ENCODE measurements around the gene EPHB6.

Gene EPHB6

DNA sequence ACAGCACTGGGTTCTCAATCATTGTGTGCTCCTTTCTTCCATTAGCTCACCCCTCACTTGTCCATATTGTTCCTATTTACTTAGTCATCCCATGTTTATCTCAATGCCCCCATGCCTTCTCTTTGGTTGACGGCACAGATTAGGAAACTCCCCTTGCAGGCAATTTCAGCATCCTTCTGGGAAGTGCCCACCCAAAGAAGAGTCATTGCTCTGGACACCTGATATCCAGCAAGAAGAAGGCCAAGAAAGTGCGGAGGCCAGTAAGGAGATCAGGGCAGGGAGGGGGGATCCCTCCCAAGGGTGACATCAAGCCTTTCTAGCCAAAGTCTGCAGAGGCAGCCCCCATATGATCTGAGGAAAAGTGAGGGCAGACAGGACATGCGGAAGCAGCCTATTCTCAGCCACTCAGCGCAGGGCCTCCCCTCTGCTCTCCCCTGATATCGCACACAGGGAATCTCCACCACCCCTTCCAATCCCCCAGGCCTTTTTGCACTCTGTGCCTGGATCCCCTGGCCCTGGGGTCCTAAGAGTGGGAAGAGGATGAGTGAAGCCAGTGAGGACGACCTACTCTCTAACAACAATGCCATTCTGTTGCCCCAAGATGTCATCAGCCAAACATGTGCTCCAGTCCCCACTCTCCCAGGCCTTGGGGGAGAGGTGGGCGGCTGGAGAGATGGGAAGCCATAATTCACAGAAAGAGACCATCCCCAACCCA is 28.9 kb downstream of the EPHB6 start:
- Histone ChIP-seq H3K36me3 (ENCODE audit: control insufficient read depth, low read depth, low read length) (no peaks in the 10 kb centered on the region), H3K9ac (ENCODE audit: low read length) (no peak overlapping the region), H3K27ac (ENCODE audit: low read length) (no peak overlapping the region), H3K4me1 (ENCODE audit: control insufficient read depth, low read depth, low read length) (no peaks in the 10 kb centered on the region), H3K4me3 (ENCODE audit: low read length) (no peak overlapping the region), H3K27me3 (ENCODE audit: control insufficient read depth, insufficient read depth, low read length) (no peaks in the 10 kb centered on the region), H3K9me3 (ENCODE audit: control insufficient read depth, low read depth, low read length) (no peaks in the 10 kb centered on the region)

DNA sequence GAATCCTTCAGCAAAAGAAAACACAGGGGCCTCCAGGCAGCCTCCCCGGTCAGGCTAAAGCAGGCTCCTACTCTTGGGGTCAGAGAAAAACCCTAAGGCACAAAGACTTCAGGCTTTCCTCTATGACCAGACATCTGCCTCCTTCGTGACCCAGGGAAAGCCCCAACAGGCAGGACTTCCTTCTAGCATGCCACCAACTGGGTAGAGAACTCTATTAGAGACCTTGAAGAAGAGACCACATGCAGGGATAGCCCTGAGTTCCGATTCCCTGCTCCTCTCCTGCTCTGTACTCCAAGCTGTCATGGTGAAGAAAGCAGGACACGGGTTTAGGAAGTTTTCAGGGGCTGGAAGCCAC is 29.4 kb downstream of the EPHB6 start:
- no peak overlapping the region for H3K4me3 ChIP-seq (ENCODE audit: low read length)
- no peak overlapping the region for H3K9ac ChIP-seq (ENCODE audit: low read length)
- H3K9me3 ChIP-seq (ENCODE audit: control insufficient read depth, low read depth, low read length): no peaks in the 10 kb centered on the region
- no peaks in the 10 kb centered on the region for H3K27me3 ChIP-seq (ENCODE audit: control insufficient read depth, insufficient read depth, low read length)
- no peak overlapping the region for H3K27ac ChIP-seq (ENCODE audit: low read length)
- no peaks in the 10 kb centered on the region for H3K36me3 ChIP-seq (ENCODE audit: control insufficient read depth, low read depth, low read length)
- no peaks in the 10 kb centered on the region for H3K4me1 ChIP-seq (ENCODE audit: control insufficient read depth, low read depth, low read length)

DNA sequence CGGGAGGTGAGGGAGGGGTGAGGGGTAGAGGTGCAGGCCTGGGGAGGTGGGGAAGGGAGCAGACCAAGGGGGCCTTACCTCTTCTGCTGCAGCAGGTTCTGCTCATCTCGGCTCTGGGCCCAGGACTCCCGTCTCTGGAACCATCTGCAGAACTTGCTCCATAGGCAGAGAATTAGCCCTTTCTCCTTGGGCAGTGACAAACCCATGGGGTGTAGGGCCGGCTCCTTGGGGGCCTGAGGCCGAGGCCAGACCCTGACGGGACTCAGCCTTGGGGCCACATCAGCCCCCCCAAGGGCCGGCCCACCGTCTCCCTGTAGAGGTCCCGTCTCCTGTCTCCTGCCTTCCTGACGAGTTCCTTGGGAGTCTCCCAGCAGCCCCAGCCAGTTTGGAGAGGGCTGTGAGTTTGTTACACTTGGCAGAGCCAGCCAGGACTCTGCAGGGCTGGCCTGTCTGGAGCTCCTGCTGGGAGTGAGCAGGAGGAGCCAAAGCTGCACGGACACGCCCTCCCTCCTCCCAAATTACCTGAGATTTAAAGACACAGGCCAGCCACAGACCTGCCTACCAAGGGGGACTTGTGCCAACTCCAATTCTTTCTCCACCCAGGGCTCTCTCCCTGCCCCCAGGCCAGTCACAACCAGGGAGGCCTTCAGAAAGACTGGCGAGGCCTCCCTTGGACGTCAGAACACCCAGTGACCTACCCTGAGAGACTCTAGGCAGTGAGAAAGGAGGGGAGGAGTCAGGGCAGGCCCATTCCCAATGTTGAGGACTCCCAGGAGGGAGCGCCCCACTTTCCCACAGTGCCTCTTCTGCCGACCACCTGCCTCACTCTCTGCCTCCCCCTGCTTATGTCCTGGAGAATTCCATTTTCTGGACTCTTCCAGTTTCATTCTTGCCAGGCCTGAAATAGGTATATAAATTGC is 30.7 kb downstream of the EPHB6 start, which contains the start of gene TRPV6:
Gene TRPV6 (minus strand): TSS at position 435 of the 920 bp plus-strand sequence.
- H3K27ac ChIP-seq (ENCODE audit: low read length): no peak within 1 kb of the TSS
- H3K9me3 ChIP-seq (ENCODE audit: control insufficient read depth, low read depth, low read length): no peaks in the 10 kb centered on the region
- no peaks in the 10 kb centered on the region for H3K36me3 ChIP-seq (ENCODE audit: control insufficient read depth, low read depth, low read length)
- no peak within 1 kb of the TSS for H3K4me3 ChIP-seq (ENCODE audit: low read length)
- H3K4me1 ChIP-seq (ENCODE audit: control insufficient read depth, low read depth, low read length): no peaks in the 10 kb centered on the region
- H3K9ac ChIP-seq (ENCODE audit: low read length): no peak within 1 kb of the TSS
- no peaks in the 10 kb centered on the region for H3K27me3 ChIP-seq (ENCODE audit: control insufficient read depth, insufficient read depth, low read length)

DNA sequence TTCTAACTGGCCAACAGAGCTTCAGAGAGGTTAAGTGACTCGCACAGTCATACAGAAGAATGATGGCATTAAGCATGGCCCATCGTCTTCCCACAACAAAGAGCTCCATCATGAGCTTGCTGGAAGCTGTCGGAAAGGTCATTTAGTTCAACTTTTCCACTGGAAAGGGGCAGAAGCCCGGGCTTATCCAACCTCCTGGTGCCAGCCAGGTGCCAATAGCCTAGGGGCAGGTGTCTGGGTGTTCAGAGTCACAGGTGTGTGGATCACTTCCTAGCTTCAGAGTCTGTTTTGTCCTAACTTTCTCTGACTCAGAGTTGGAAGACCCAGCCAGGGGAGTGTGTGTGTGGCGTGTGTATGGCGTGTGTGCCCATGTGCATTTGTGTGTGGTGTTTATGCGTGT is 32.0 kb downstream of the EPHB6 start:
- Histone ChIP-seq H3K9me3 (ENCODE audit: control insufficient read depth, low read depth, low read length) (no peaks in the 10 kb centered on the region), H3K36me3 (ENCODE audit: control insufficient read depth, low read depth, low read length) (no peaks in the 10 kb centered on the region), H3K27ac (ENCODE audit: low read length) (no peak overlapping the region), H3K4me3 (ENCODE audit: low read length) (no peak overlapping the region), H3K9ac (ENCODE audit: low read length) (no peak overlapping the region), H3K27me3 (ENCODE audit: control insufficient read depth, insufficient read depth, low read length) (no peaks in the 10 kb centered on the region), H3K4me1 (ENCODE audit: control insufficient read depth, low read depth, low read length) (no peaks in the 10 kb centered on the region)

DNA sequence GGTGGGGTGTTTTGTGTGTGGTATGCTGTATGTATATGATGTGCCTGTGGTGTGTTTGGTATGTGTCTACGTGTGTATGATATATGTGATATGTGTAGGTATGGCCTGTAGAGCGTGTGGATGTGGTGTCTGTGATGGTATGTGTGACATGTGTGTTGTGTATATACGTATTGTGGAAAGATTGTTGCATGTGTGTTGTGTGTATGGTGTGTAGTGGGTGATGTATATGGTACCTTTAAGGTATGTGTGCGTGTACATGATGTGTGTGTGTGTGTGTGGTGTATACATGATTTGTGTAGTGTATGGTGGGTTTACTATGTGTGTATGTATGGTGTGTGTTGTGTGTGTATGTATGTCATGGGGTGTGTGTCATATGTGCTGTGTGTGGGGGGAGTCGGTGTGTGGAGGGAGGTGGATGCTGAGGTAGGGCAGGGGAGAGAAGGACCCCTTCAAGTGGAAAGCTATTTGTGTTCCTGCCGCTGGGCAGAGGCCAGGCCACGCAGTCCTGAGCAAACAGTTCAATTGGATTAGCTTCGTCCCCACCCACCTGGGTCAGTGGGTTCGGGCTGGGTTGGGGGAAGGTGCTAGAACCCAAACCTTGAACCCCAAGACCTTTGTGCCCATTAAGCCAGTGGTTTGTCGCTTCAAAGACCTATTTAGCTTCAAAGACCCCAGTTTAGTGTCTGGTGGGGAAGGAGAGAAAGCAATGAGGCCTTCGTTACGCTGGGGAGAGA is 32.6 kb downstream of the EPHB6 start:
- H3K9me3 ChIP-seq (ENCODE audit: control insufficient read depth, low read depth, low read length): no peaks in the 10 kb centered on the region
- H3K27ac ChIP-seq (ENCODE audit: low read length): no peak overlapping the region
- H3K36me3 ChIP-seq (ENCODE audit: control insufficient read depth, low read depth, low read length): no peaks in the 10 kb centered on the region
- no peak overlapping the region for H3K4me3 ChIP-seq (ENCODE audit: low read length)
- no peaks in the 10 kb centered on the region for H3K4me1 ChIP-seq (ENCODE audit: control insufficient read depth, low read depth, low read length)
- H3K9ac ChIP-seq (ENCODE audit: low read length): no peak overlapping the region
- no peaks in the 10 kb centered on the region for H3K27me3 ChIP-seq (ENCODE audit: control insufficient read depth, insufficient read depth, low read length)

DNA sequence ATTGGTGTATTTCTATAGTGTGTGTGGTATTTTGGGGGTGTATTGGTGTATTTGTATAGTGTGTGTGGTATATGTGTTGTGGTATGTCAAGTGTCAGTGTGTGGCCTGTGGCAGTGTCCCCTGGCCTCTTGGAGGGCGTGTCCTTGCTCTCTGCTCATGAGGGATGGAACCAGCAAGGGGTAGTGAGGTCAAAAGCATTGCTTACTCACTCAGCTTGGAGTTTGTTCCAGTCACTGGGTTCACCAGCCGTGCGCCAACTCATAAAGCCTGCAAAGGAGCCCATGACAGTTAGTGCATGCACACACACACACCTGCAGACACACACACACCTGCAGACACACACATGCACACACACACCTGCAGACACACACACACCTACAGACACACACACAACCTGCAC is 34.9 kb downstream of the EPHB6 start:
- no peaks in the 10 kb centered on the region for H3K27me3 ChIP-seq (ENCODE audit: control insufficient read depth, insufficient read depth, low read length)

DNA sequence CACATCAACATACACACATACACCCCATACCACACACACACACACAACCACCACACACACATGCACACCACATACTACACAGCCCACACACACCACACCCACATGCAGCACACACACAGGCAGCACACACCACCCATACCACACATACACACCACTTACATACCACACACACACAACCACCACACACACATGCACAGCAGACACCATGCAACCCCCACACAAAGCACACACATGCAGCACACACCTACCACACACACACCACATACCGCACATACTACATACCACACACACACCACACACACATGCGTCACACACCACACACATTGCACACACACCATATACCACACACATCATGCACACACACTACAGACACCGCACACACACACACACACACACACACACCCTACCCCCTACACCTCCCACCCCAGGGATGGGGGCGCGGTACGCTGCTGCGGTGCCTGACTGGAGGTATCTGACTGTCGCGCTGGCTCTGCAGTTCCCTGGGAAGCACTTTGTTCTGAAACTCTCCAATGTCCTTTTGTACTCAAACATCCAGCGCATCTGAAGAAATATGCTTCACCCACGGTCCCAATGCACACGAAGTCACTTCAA is 36.1 kb downstream of the EPHB6 start:
- Histone ChIP-seq H3K36me3 (ENCODE audit: control insufficient read depth, low read depth, low read length) (no peaks in the 10 kb centered on the region), H3K27me3 (ENCODE audit: control insufficient read depth, insufficient read depth, low read length) (no peaks in the 10 kb centered on the region), H3K27ac (ENCODE audit: low read length) (no peak overlapping the region), H3K9me3 (ENCODE audit: control insufficient read depth, low read depth, low read length) (no peaks in the 10 kb centered on the region), H3K4me3 (ENCODE audit: low read length) (no peak overlapping the region), H3K9ac (ENCODE audit: low read length) (no peak overlapping the region), H3K4me1 (ENCODE audit: control insufficient read depth, low read depth, low read length) (no peaks in the 10 kb centered on the region)

More for the DNA sequence above, 34.9 kb downstream of the EPHB6 start:
- no peaks in the 10 kb centered on the region for H3K36me3 ChIP-seq (ENCODE audit: control insufficient read depth, low read depth, low read length)
- no peak overlapping the region for H3K4me3 ChIP-seq (ENCODE audit: low read length)
- no peaks in the 10 kb centered on the region for H3K4me1 ChIP-seq (ENCODE audit: control insufficient read depth, low read depth, low read length)
- H3K27ac ChIP-seq (ENCODE audit: low read length): no peak overlapping the region
- no peaks in the 10 kb centered on the region for H3K9me3 ChIP-seq (ENCODE audit: control insufficient read depth, low read depth, low read length)
- no peak overlapping the region for H3K9ac ChIP-seq (ENCODE audit: low read length)

DNA sequence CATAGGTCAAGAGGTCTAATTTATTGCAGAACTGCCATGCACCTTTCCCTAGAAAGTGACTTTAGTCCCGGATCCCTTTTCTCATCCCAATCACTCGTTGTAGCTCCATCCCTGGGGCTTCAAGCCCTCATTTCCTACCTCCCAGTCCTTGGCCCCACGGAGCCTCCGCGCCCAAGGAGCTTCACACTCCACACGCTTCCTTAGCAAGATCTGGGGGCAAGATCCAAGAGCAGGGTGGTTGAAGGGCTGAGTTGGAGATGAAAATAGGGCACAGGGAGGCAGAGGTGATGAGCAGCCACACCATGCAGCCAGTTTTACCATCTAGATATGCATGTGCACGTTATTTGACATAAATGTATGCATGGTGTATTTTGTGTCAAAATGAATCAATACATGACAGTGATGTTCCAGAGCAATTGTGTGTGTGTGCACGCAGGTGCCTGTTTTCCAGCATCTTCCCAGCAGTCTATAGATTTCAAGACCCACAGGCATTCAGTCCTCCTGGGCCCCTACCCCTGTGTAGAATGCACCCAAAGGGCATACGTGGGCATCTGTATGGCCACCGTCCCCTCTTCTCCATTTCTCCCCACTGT is 36.7 kb downstream of the EPHB6 start:
- Histone ChIP-seq H3K9ac (ENCODE audit: low read length) (no peak overlapping the region), H3K27me3 (ENCODE audit: control insufficient read depth, insufficient read depth, low read length) (no peaks in the 10 kb centered on the region), H3K36me3 (ENCODE audit: control insufficient read depth, low read depth, low read length) (no peaks in the 10 kb centered on the region), H3K4me3 (ENCODE audit: low read length) (no peak overlapping the region), H3K27ac (ENCODE audit: low read length) (no peak overlapping the region), H3K9me3 (ENCODE audit: control insufficient read depth, low read depth, low read length) (no peaks in the 10 kb centered on the region), H3K4me1 (ENCODE audit: control insufficient read depth, low read depth, low read length) (no peaks in the 10 kb centered on the region)

DNA sequence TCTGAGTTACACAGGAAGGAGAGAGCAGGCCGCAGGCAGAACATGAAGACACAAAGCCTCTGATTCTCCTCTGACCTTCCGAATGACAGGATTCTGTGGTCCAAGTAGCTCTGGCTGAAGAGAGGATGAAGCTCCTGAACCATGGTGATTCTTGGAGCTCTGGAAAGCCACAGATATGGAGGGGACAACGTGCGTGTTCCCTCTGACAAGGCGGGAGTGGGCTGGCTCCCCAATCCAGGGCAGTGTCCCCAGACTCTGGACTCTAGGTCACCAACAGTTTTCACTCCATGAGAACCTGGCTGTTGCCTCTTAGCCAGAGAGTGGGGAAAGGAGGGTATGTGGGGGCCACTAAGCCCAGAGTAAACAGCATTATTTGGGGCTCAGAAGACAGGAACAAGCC is 38.1 kb downstream of the EPHB6 start:
- Histone ChIP-seq H3K27ac (ENCODE audit: low read length) (no peak overlapping the region), H3K27me3 (ENCODE audit: control insufficient read depth, insufficient read depth, low read length) (no peaks in the 10 kb centered on the region)

DNA sequence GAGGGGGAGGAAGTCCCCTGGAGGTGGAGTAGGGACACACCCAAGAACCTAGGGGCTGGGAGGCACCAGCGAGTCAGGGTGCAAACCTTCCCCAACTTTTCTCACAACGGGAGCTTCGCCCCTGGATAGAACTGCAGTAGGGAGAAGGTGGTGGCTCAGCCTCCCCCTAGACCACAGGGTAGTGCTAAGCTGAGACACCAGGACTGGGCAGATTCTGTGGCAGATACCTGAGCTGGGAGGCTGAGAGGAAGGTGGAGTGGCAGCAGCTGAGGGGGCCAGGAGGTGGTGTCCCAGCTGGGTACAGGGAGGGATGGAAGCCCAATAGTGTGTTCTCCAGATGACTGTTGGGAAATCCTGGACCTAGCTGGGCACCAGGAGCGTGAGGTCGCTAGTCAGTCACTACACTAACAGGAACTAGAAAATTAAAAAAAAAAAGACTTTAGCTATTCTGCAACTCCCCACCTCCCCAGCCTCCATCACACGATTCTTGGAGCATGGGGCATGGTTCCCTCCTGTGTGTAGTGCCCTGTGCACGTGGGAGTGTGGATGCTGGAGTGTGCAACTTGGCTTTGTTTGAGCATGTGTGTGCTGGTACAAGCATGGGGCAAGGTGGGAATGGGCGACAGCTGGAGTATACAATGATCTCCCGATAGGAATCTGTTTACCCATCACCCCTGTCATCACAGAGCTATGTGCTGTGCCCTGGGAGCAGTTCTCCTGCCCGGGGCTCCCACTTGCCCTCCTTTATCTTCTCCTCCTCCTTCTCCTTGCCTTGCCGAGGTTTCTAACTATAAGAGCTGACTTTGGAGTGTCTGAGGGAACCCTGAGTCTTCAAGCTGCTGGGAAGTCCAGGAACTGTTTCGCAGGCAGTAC is 39.5 kb downstream of the EPHB6 start:
- no peaks in the 10 kb centered on the region for H3K36me3 ChIP-seq (ENCODE audit: control insufficient read depth, low read depth, low read length)

More for the DNA sequence above, 38.1 kb downstream of the EPHB6 start:
- H3K9me3 ChIP-seq (ENCODE audit: control insufficient read depth, low read depth, low read length): no peaks in the 10 kb centered on the region
- no peak overlapping the region for H3K9ac ChIP-seq (ENCODE audit: low read length)
- no peaks in the 10 kb centered on the region for H3K4me1 ChIP-seq (ENCODE audit: control insufficient read depth, low read depth, low read length)
- H3K4me3 ChIP-seq (ENCODE audit: low read length): no peak overlapping the region
- no peaks in the 10 kb centered on the region for H3K36me3 ChIP-seq (ENCODE audit: control insufficient read depth, low read depth, low read length)

More for the DNA sequence above, 39.5 kb downstream of the EPHB6 start:
- Histone ChIP-seq H3K27ac (ENCODE audit: low read length) (no peak overlapping the region), H3K9ac (ENCODE audit: low read length) (no peak overlapping the region), H3K4me1 (ENCODE audit: control insufficient read depth, low read depth, low read length) (peaks cover 3% of the 10 kb centered on the region), H3K27me3 (ENCODE audit: control insufficient read depth, insufficient read depth, low read length) (no peaks in the 10 kb centered on the region), H3K4me3 (ENCODE audit: low read length) (no peak overlapping the region), H3K9me3 (ENCODE audit: control insufficient read depth, low read depth, low read length) (no peaks in the 10 kb centered on the region)

All from iPS-18a (cell line).